GM12872 (cell line): Measurements from ENCODE around the gene EARS2.

Experiments
- CTCF ChIP-seq: IDR thresholded peaks from 3 replicates; pipeline ENCODE4 v1.5.1; 2011; ENCODE audit warnings: low read depth, mild to moderate bottlenecking, low read length, moderate library complexity; ENCODE audit not compliant: insufficient read depth

Gene EARS2

GRCh38 chr16:23564575-23565363, 7.6 kb upstream of the EARS2 start:
- TF ChIP-seq CTCF = no peak

- TF ChIP-seq CTCF = no peak
These were observed 6.0 kb upstream of the EARS2 start for GRCh38 chr16:23563186-23563585.

DNA sequence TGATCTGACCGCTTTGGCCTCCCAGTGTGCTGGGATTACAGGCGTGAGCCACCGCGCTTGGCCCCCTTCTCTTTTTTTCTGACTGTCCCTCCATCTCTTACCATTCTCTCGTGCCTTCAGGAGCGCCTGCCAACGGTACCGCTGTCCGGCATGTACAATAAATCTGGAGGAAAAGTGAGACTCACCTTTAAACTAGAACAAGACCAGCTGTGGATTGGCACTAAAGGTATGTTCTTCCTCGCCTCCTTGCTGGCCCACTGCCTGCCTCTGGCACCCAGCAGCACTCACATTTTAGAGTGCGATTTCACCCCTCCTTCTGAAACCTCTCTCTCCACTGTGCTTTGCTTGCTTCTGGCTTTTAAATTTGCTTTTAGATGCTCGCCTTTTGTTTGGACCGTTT, 5.4 kb upstream of the EARS2 start:
- no peak for TF ChIP-seq CTCF

GRCh38 chr16:23561586-23561985, 4.4 kb upstream of the EARS2 start:
- TF ChIP-seq CTCF = no peak

- TF ChIP-seq CTCF = no peak
These were observed 891 bp upstream of the EARS2 start for GRCh38 chr16:23557779-23558702.

- no peak for TF ChIP-seq CTCF
These were observed 2.6 kb downstream of the EARS2 start for GRCh38 chr16:23554536-23554935.

- no peak for TF ChIP-seq CTCF
These were observed 5.0 kb downstream of the EARS2 start for GRCh38 chr16:23552161-23552560.
